Right lobe of liver (tissue), 4 donors: Measurements from ENCODE around the gene STC2.

Source experiments
- CTCF ChIP-seq, 4 donors: fragments of 200-600 bp in 3 of 4; fragments of 450-650 bp in 1 of 4; IDR thresholded peaks; one replicate each; pipeline versions ENCODE4 v1.5.1 to v1.8.0; 2016 to 2022; ENCODE audit warnings: antibody characterized with exemption in 4 of 4, mild to moderate bottlenecking in 2 of 4
- POLR2A ChIP-seq: fragments of 450-650 bp; IDR thresholded peaks from one replicate; pipeline ENCODE4 v1.6.1; 2017; ENCODE audit warnings: antibody characterized with exemption, mild to moderate bottlenecking
- donor health status: DM: no; HTN: no; CAD: no.
- donor health status: DM: no; HTN: no; CAD: no.
- donor health status: DM: no; HTN: yes; CAD: no.

GRCh38 chr5:173327948-173328843 lies at the start of gene STC2:
- no peak for TF ChIP-seq CTCF (IDR thresholded peaks at IDR 0.05)
- no peak for TF ChIP-seq POLR2A
